Measurements from ENCODE around the gene KIAA0753. TPM values are rescaled to one million over a fixed set of nuclear protein-coding genes. Genes with fewer than 3 reads are reported as not detected.

Gene KIAA0753
- total RNA-seq, 4 donors from 2014 or later: 14.7 to 36.3 (median 23.3) TPM

GRCh38 chr17:6536566-6537065, 103.9 kb downstream of the KIAA0753 start:
- Histone ChIP-seq H3K36me3 (no peaks in the 10 kb centered on the region), H3K27me3 (no peaks in the 10 kb centered on the region), H3K27ac (no peak overlapping the region), H3K9me3 (peaks cover 0 to 6% (median 0%) of the 10 kb centered on the region in 4 donors), H3K4me3 (no peak overlapping the region), H3K4me1 (no peaks in the 10 kb centered on the region)
- peak in 1 of 3 donors; percentile 21 for DNase-seq
- TF ChIP-seq POLR2A (IDR thresholded peaks at IDR 0.05) (no peak), CTCF (IDR thresholded peaks at IDR 0.05) (no peak)

- no peak for TF ChIP-seq POLR2A (IDR thresholded peaks at IDR 0.05)
- no peak for TF ChIP-seq CTCF (IDR thresholded peaks at IDR 0.05)
- Histone ChIP-seq H3K36me3 (no peaks in the 10 kb centered on the region), H3K4me1 (no peaks in the 10 kb centered on the region), H3K4me3 (no peak overlapping the region), H3K27me3 (no peaks in the 10 kb centered on the region), H3K9me3 (peaks cover 0 to 6% (median 0%) of the 10 kb centered on the region in 4 donors), H3K27ac (no peak overlapping the region)
- peak in 1 of 3 donors; percentile 10 for DNase-seq
Observed at GRCh38 chr17:6536053-6536452, 104.5 kb downstream of the KIAA0753 start.

- no peak overlapping the region for H3K4me3 ChIP-seq
- H3K27ac ChIP-seq: no peak overlapping the region
- TF ChIP-seq CTCF (IDR thresholded peaks at IDR 0.05) (no peak), POLR2A (IDR thresholded peaks at IDR 0.05) (no peak)
- peaks cover 0 to 6% (median 0%) of the 10 kb centered on the region in 4 donors for H3K9me3 ChIP-seq
- no peaks in the 10 kb centered on the region for H3K36me3 ChIP-seq
- H3K4me1 ChIP-seq: no peaks in the 10 kb centered on the region
- H3K27me3 ChIP-seq: no peaks in the 10 kb centered on the region
- peak in 1 of 3 donors; percentile 19 for DNase-seq
Observed at GRCh38 chr17:6534846-6535514, 105.5 kb downstream of the KIAA0753 start.

- H3K27me3 ChIP-seq: no peaks in the 10 kb centered on the region
- no peaks in the 10 kb centered on the region for H3K4me1 ChIP-seq
- TF ChIP-seq CTCF (IDR thresholded peaks at IDR 0.05): no peak
- TF ChIP-seq POLR2A (IDR thresholded peaks at IDR 0.05): no peak
- H3K4me3 ChIP-seq: no peak overlapping the region
- no peak for DNase-seq
- H3K27ac ChIP-seq: no peak overlapping the region
- H3K36me3 ChIP-seq: no peaks in the 10 kb centered on the region
- no peaks in the 10 kb centered on the region for H3K9me3 ChIP-seq
Observed at GRCh38 chr17:6532441-6532885, 108.0 kb downstream of the KIAA0753 start.

GRCh38 chr17:6531575-6531974, 108.9 kb downstream of the KIAA0753 start:
- Histone ChIP-seq H3K4me3 (no peak overlapping the region), H3K4me1 (no peaks in the 10 kb centered on the region), H3K27me3 (no peaks in the 10 kb centered on the region), H3K9me3 (no peaks in the 10 kb centered on the region), H3K36me3 (no peaks in the 10 kb centered on the region), H3K27ac (no peak overlapping the region)
- TF ChIP-seq CTCF (IDR thresholded peaks at IDR 0.05): no peak
- TF ChIP-seq POLR2A (IDR thresholded peaks at IDR 0.05): no peak
- peak in 1 of 3 donors; percentile 15 for DNase-seq

Measured in Peyer's patch (tissue), 4 donors.